CD4-positive, alpha-beta T cell treated with Interleukin-15 for 1 hour (primary cell): ENCODE data around the gene ITPRIP.

Source experiments
- DNase-seq: peaks from one replicate; pipeline ENCODE4 v3.0.0-alpha.2; 2020

The ITPRIP gene

DNA sequence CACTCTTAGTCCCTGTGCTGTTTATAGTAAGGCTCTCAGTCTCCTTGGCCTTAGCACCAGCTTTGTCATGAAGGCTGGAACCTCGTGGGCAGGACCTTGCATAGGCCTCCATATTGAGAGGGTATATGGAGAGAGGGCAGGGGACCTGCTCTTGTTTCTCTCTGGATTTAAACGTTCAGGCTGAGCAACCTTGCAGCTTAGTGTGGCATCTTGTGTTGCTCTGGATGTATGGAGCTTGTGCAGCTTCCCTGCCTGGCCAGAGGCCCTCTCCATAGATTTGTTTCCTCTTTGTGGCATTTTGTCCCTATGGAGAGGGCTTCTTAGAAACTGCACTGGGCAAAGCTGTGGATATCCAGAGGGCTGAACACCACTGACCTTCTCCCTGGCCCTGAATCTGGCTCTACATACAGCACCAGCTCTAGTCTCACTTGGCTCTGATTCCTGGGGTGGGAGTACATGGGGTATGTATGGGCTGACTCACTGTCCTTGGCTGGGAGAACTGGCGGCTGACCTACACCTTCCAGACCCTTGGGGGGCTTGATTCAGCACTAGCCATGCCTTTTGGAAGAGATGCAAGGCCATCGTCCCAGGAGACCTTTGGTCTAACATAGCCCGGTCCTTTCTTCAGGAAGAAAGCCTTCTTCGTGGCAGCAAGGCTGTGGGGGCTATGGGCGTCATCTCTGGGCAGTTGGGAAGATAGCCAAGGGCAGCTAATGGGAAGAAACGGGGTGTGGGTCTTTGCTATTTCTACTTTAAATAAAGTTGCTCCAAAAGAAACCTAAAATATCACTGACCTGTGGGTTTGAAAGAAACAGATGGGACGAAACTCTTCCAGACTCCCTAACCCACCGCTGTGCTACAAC lies 30.5 kb downstream of the ITPRIP start:
- DNase-seq = no peak

DNA sequence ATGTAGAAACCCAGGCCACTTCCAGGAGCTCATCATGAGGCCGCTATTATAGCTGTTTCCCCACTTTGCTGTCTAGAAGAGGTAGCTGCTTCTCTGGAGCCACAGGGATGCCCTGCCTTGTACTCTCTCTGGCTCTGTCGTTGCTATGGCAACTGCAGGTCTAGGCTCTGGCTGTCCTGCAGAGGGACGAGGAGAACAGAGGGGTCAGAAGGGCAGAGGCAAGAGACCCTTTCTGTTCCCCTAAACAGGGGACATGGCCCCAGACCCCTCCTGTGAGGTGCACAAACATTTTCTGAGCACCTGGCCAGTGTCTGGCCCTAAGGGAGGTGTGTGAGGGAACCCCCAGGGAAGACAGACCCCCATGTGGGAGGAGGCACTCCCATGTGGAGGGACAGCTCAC lies 31.4 kb downstream of the ITPRIP start:
- DNase-seq = no peak

DNA sequence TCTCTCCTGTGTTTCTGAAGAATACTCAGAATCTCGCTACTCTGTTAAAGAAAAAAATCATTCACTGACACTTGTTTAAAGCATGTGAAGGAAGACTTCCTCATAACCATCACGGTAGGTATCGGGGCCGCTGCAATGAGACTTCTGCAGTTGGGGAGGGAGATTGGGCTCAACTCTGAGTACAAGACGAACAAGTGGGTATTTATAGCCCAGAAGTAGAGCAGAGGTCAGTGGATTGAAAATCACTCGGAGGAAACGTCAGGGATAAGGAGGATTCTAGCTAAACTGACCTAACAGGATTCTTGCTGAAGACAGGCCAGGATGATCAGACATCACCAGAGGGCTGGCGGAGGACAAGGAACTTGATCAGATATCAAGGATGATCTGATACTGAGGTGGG lies 33.3 kb downstream of the ITPRIP start:
- DNase-seq = no peak

- DNase-seq = no peak
Observed at GRCh38 chr10:104304356-104304745, 33.9 kb downstream of the ITPRIP start.

GRCh38 chr10:104303594-104304355 lies 34.5 kb downstream of the ITPRIP start:
- no peak for DNase-seq

- no peak for DNase-seq
Observed at GRCh38 chr10:104301907-104302690, 36.2 kb downstream of the ITPRIP start.

GRCh38 chr10:104300736-104301292 lies 37.5 kb downstream of the ITPRIP start:
- no peak for DNase-seq

DNA sequence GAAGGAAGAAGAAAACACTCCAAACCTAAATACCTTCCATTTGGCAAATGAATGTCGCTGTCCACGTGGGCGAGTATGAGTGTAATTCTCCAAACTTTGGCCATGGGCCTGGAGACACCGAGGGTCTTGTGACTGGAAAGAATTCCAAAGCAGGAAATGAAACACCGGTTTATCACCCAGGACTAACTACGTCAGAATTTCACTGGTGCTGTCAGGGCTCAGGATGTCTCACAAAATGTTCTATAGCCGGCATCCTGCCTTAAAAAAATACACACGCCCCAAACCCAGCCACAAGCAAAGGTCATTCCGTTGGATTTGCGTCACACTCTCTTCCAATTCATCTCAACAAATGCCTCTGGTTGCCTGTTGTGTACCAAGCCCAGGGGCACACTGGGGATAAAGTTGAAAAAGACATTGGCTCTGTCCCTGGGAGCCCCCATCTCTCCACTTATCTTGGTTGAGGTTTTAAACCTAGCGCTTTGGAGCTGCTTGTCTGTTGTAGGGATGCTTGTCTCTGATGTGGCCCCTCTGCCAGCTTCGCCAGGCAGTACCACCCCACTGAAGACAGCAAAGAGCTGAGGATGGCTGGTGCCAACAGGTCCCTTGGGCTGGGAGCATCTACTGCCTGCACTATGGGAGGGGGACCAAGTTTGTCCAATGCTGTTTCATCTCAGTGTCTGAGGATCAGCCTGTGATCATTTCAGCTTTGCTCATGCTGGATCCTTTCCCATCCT lies 38.1 kb downstream of the ITPRIP start:
- no peak for DNase-seq

DNA sequence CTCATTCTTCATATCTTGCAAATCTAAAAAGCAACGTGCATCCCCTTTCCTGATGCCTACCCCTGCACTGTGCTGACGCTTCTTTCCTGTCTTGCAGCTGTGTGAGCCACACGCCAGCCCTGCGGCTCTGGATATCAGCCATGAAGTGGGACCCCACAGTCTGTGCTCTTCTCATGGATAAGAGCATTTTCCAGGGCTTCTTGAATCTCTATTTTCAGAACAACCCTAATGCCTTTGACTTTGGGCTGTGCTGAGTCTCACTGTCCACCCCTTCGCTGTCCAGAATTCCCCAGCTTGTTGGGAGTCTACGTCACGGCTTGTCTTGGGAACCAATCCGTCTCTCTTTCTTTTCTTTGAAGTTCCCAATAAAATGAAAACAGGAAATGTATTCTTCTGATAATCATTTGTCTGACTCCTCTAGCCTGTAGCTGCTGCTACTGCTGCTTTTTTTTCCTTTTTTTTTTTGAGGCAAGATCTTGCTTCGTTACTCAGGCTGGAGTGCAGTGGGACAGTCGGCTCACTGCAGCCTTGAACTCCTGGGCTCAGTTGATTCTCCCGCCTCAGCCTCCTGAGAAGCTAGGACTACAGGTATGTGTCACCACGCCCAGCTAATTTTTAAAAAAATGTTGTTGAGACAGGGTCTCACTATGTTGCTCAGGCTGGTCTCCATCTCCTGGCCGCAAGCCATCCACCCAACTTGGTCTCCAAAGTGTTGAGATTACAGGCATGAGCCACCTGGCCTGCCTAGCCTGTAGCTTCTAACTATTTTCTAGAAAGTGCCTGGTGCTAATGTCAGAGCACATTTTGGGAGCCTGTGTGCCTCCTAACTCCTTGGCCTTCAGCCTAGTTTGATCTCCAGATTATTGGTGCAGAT lies 39.0 kb downstream of the ITPRIP start:
- no peak for DNase-seq

GRCh38 chr10:104297697-104298660 lies 40.3 kb downstream of the ITPRIP start:
- no peak for DNase-seq

DNA sequence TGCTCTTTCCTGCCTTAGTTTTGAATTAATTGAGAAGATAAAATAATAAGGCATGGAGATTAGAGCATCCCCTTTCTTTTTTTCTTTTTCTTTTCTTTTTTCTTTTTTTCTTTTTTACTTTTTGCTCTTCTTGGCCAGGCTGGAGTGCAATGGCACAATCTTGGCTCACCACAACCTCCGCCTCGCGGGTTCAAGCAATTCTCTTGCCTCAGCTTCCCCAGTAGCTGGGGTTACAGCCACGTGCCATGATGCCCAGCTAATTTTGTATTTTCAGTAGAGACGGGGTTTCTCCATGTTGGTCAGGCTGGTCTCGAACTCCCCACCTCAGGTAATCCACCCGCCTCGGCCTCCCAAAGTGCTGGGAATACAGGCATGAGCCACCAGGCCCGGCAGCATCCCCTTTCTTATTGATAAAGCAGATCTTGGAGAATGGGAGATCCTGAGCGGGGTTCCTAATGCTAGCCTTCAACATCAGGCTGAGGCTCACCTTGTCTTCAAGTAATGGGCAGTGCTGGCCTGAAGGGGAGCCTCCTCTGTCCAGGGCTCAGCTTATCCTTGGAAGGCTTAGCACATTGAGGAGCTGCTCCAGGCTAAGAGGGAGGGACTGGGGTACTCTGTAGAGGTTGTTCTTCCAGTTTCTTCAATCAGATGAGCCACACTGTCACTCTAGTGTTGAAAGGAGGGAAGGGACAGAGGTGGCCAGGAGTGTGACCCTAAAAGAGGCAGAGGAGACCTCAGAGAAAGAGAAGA lies 41.4 kb downstream of the ITPRIP start:
- no peak for DNase-seq

DNA sequence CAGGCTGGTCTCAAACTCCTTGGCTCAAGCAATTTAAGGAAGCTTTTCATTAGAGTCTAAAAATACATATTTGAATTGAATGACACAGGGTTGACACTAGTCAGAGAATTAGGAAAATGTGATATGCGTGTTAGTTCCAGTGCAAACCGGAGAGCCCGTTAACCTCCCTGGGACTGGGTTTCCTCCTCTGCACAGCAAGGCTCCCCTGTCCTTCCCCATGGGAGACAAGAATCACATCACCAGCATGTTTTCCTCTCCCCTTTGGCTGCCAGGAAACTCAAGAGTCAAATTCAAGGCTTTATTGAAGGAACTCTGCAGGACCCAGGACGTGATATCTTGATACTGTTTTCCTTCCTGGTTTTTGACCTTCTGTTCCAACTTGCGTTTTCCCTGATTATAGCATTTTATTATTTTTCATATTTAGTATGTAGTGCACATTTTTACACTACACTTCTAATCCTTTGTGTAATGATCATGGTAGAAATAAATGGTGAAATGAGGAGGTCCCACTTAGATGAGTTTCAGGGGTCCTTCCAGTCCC lies 44.4 kb downstream of the ITPRIP start:
- DNase-seq = no peak

DNA sequence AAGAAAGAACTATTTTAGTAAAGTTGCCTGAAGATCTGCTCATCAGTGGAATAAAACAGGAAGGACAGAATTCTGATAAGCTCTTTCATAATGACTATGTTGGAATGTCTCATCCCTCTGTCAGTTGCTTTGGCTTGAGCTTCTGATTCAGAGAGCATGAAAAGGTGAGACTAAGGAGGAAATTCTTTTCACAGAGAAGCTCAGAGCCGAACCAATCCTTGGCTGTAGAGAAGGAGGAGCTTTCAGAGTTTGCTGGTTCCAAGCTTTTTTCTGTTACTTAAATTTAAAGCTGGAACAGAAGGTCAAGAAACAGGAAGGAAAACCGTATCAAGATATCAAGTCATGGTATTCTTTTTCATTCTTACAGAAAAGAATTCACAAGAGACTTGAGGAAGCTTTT lies 45.3 kb downstream of the ITPRIP start:
- DNase-seq = no peak

- DNase-seq = peak; percentile 87
Observed at GRCh38 chr10:104291439-104291951, 46.8 kb downstream of the ITPRIP start.

- no peak for DNase-seq
Observed at GRCh38 chr10:104288355-104288754, 49.9 kb downstream of the ITPRIP start.

- no peak for DNase-seq
Observed at GRCh38 chr10:104286939-104287338, 51.3 kb downstream of the ITPRIP start.

GRCh38 chr10:104284846-104285245 lies 53.4 kb downstream of the ITPRIP start:
- no peak for DNase-seq

DNA sequence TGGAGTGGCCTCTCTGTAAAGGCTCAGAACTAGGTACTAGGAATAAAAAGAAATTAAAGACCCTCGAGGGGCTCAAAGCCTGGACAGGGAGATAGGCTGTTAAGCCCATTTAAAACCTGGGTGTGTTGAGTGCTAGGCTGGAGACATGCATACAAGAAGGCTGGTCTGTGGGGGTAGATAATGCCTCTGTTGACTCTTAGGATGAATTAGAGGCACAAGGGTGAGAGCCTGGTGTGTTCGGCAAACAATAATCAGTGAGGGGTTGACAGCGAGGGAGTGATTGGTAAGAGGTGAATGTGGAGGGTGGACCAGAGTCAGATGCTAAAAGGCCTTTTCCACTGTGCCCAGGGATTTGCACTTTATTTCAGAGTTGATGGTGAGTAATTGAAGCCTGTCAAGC lies 56.6 kb downstream of the ITPRIP start:
- DNase-seq = no peak
